SK-N-SH (cell line): Measurements from ENCODE around the gene LDLRAP1. TPM values are rescaled to one million over a fixed set of nuclear protein-coding genes. Genes with fewer than 3 reads are reported as not detected.

Source experiments
- CTCF ChIA-PET: fragments of 300-600, 350-600 bp; formaldehyde crosslinking; extraction: SDS; loops from one replicate; lab custom pipeline; 2021; lab: Yijun Ruan, JAX
- POLR2A ChIA-PET: fragments of 350-600 bp; sonication (Branson Sonifier 250); formaldehyde crosslinking; extraction: SDS; loops from one replicate; lab custom pipeline; 2020; ENCODE audit warnings: antibody characterized with exemption, inconsistent platforms; lab: Yijun Ruan, JAX
- DNase-seq: peaks from one replicate; pipeline ENCODE4 v3.0.0; 2012
- H2AFZ ChIP-seq: fragments of 200-600 bp; sonication (generic); 2 replicates; pipeline ENCODE4 v1.8.1; 2016; ENCODE audit warnings: antibody characterized with exemption, mild to moderate bottlenecking, low read depth
- H3F3A ChIP-seq: fragments of 200-600 bp; sonication (generic); replicated peaks from 2 replicates; pipeline ENCODE3; 2016; ENCODE audit warnings: antibody characterized with exemption, mild to moderate bottlenecking; ENCODE audit not compliant: insufficient read depth
- H3K27ac ChIP-seq, 2 experiments: fragments of 200-500 bp in 1 of 2; fragments of 200-600 bp in 1 of 2; sonication (Bioruptor generic) in 1 of 2; sonication (generic), shearing (Covaris generic) in 1 of 2; 2 replicates each; pipeline versions ENCODE4 v1.5.1 to v1.6.1; 2014 to 2016; ENCODE audit warnings: low read depth in 2 of 2, inconsistent platforms in 1 of 2, low read length in 1 of 2, mild to moderate bottlenecking in 1 of 2, mixed read lengths in 1 of 2
- H3K27me3 ChIP-seq: fragments of 200-600 bp; sonication (generic), shearing (Covaris generic); 2 replicates; pipeline ENCODE4 v1.6.1; 2016; ENCODE audit warnings: mixed run types; ENCODE audit not compliant: insufficient read depth
- H3K36me3 ChIP-seq, 2 experiments: fragments of 200-500 bp in 1 of 2; fragments of 200-600 bp in 1 of 2; sonication (Bioruptor generic) in 1 of 2; sonication (generic) in 1 of 2; replicated peaks in 1 of 2; 2 replicates each; pipeline versions ENCODE3 to v1.5.1; 2014 to 2016; ENCODE audit warnings: low read length in 1 of 2, mild to moderate bottlenecking in 1 of 2; ENCODE audit not compliant: insufficient read depth in 2 of 2, control insufficient read depth in 1 of 2
- H3K4me1 ChIP-seq, 2 experiments: fragments of 200-500 bp in 1 of 2; fragments of 200-600 bp in 1 of 2; sonication (Bioruptor generic) in 1 of 2; sonication (generic), shearing (Covaris generic) in 1 of 2; 2 replicates each; pipeline versions ENCODE4 v1.5.1 to v1.6.1; 2014 to 2016; ENCODE audit warnings: low read depth in 1 of 2, low read length in 1 of 2, mixed run types in 1 of 2; ENCODE audit not compliant: insufficient read depth in 2 of 2, control insufficient read depth in 1 of 2
- H3K4me2 ChIP-seq: fragments of 200-600 bp; sonication (generic), shearing (Covaris generic); 2 replicates; pipeline ENCODE4 v1.6.1; 2017; ENCODE audit warnings: mixed run types
- H3K4me3 ChIP-seq, 2 experiments: fragments of 200-500 bp in 1 of 2; fragments of 200-600 bp in 1 of 2; sonication (Bioruptor generic) in 1 of 2; sonication (generic), shearing (Covaris generic) in 1 of 2; 2 replicates each; pipeline versions ENCODE4 v1.5.1 to v1.8.1; 2014 to 2016; ENCODE audit warnings: low read depth in 2 of 2, inconsistent platforms in 1 of 2, low read length in 1 of 2, mild to moderate bottlenecking in 1 of 2, mixed read lengths in 1 of 2, moderate library complexity in 1 of 2
- H3K79me2 ChIP-seq: fragments of 200-600 bp; sonication (generic); 2 replicates; pipeline ENCODE4 v1.8.1; 2017; ENCODE audit warnings: mild to moderate bottlenecking; ENCODE audit not compliant: insufficient read depth
- H3K9ac ChIP-seq: fragments of 200-600 bp; sonication (generic); 2 replicates; pipeline ENCODE4 v1.6.1; 2017; ENCODE audit warnings: mixed run types
- H3K9me2 ChIP-seq: fragments of 200-600 bp; sonication (generic); 2 replicates; pipeline ENCODE4 v1.6.1; 2017; ENCODE audit warnings: mixed run types
- H3K9me3 ChIP-seq: fragments of 200-600 bp; sonication (generic); 2 replicates; pipeline ENCODE4 v1.6.1; 2017; ENCODE audit warnings: mixed run types, mild to moderate bottlenecking, moderate library complexity
- H4K20me1 ChIP-seq: fragments of 200-600 bp; sonication (generic); 2 replicates; pipeline ENCODE4 v1.6.1; 2017; ENCODE audit warnings: mild to moderate bottlenecking, mixed run types; ENCODE audit not compliant: insufficient read depth
- CHD2 ChIP-seq: fragments of 150-350 bp; IDR thresholded peaks from 2 replicates; pipeline ENCODE4 v1.6.1; 2018; ENCODE audit warnings: low read length; ENCODE audit not compliant: partially characterized antibody
- ELF1 ChIP-seq: IDR thresholded peaks from 2 replicates; pipeline ENCODE4 v1.4.0; 2012
- EP300 ChIP-seq, 2 experiments: IDR thresholded peaks; 2 replicates each; pipeline versions ENCODE4 v1.4.0 to v1.6.1; 2012; ENCODE audit warnings: borderline replicate concordance in 1 of 2, low read depth in 1 of 2, low read length in 1 of 2
- EZH2phosphoT487 ChIP-seq: fragments of 200-600 bp; sonication (generic); IDR thresholded peaks from 2 replicates; pipeline ENCODE4 v1.6.1; 2017; ENCODE audit warnings: low read depth, mixed run types, mild to moderate bottlenecking, antibody characterized with exemption, moderate library complexity, borderline replicate concordance
- FOSL2 ChIP-seq: IDR thresholded peaks from 2 replicates; pipeline ENCODE4 v1.4.0; 2012; ENCODE audit warnings: low read depth, mild to moderate bottlenecking, moderate library complexity, borderline replicate concordance
- FOXJ3 ChIP-seq: sonication (generic); formaldehyde crosslinking; IDR thresholded peaks from 2 replicates; pipeline ENCODE4 v1.5.1; 2020; ENCODE audit warnings: mild to moderate bottlenecking, missing genetic modification reagents
- FOXM1 ChIP-seq: IDR thresholded peaks from 2 replicates; pipeline ENCODE4 v1.4.0; 2012; ENCODE audit warnings: low read depth, mild to moderate bottlenecking
- GABPA ChIP-seq: IDR thresholded peaks from 2 replicates; pipeline ENCODE4 v1.4.0; 2012; ENCODE audit warnings: low read depth, mild to moderate bottlenecking
- JUND ChIP-seq: IDR thresholded peaks from 2 replicates; pipeline ENCODE4 v1.4.0; 2012
- MEF2A ChIP-seq: IDR thresholded peaks from 2 replicates; pipeline ENCODE4 v1.4.0; 2012; ENCODE audit warnings: low read depth, borderline replicate concordance
- MXI1 ChIP-seq: IDR thresholded peaks from 2 replicates; pipeline ENCODE4 v1.6.1; 2012; ENCODE audit warnings: mild to moderate bottlenecking, low read depth, low read length, improper control_type of control experiment
- NFIC ChIP-seq: IDR thresholded peaks from 2 replicates; pipeline ENCODE4 v1.4.0; 2012; ENCODE audit warnings: borderline replicate concordance
- NRF1 ChIP-seq: IDR thresholded peaks from 2 replicates; pipeline ENCODE4 v1.6.1; 2012; ENCODE audit warnings: low read depth, mild to moderate bottlenecking, low read length
- POLR2AphosphoS5 ChIP-seq: IDR thresholded peaks from 2 replicates; pipeline ENCODE4 v1.6.1; 2012; ENCODE audit warnings: low read depth, low read length
- RAD21 ChIP-seq: IDR thresholded peaks from 2 replicates; pipeline ENCODE4 v1.6.1; 2012; ENCODE audit warnings: mild to moderate bottlenecking, low read length
- RCOR1 ChIP-seq: fragments of 150-350 bp; IDR thresholded peaks from 2 replicates; pipeline ENCODE4 v1.6.1; 2017; ENCODE audit warnings: antibody characterized with exemption, low read length
- RFX5 ChIP-seq: IDR thresholded peaks from 2 replicates; pipeline ENCODE4 v1.6.1; 2012; ENCODE audit warnings: mild to moderate bottlenecking, improper control_type of control experiment, low read length
- RXRA ChIP-seq: IDR thresholded peaks from 2 replicates; pipeline ENCODE4 v1.4.0; 2012; ENCODE audit warnings: low read depth, mild to moderate bottlenecking, borderline replicate concordance
- SIN3A ChIP-seq: IDR thresholded peaks from 2 replicates; pipeline ENCODE4 v1.6.1; 2012; ENCODE audit warnings: low read depth, mild to moderate bottlenecking, low read length, moderate library complexity, borderline replicate concordance
- SMC3 ChIP-seq: IDR thresholded peaks from 2 replicates; pipeline ENCODE4 v1.6.1; 2012; ENCODE audit warnings: low read depth, low read length, improper control_type of control experiment
- TCF12 ChIP-seq: IDR thresholded peaks from 2 replicates; pipeline ENCODE4 v1.4.0; 2012
- TEAD4 ChIP-seq: IDR thresholded peaks from 2 replicates; pipeline ENCODE4 v1.4.0; 2012; ENCODE audit warnings: mild to moderate bottlenecking, borderline replicate concordance; ENCODE audit not compliant: insufficient read depth
- WGBS: methylation state at CpG from one replicate; pipeline ENCODE4 v1.1.6; 2017; ENCODE audit warnings: low lambda C conversion rate; 5-methylcytosine and 5-hydroxymethylcytosine counted together
- polyA plus RNA-seq, 3 experiments: library from polyadenylated mRNA; depleted of rRNA; stranded (reverse); fragments of >200 nt; gene quantifications; 2 replicates each; pipeline ENCODE4 v1.2.3, GENCODE V29; 2012
- TF ChIP-seq, protein P1 (sequence below): IDR thresholded peaks from 2 replicates; pipeline ENCODE4; 2012
- TF ChIP-seq, protein P2 (sequence below): fragments of 150-350 bp; IDR thresholded peaks from 2 replicates; pipeline ENCODE4 v1.6.1; 2017; ENCODE audit warnings: antibody characterized with exemption, low read length, low read depth, borderline replicate concordance
- TF ChIP-seq, protein P3 (sequence below): IDR thresholded peaks from 2 replicates; pipeline ENCODE4 v1.4.0; 2012; ENCODE audit warnings: low read depth, borderline replicate concordance
- TF ChIP-seq, protein P4 (sequence below): fragments of 200-600 bp; sonication (generic); IDR thresholded peaks from 2 replicates; pipeline ENCODE4 v1.6.1; 2017; ENCODE audit warnings: antibody characterized with exemption, mild to moderate bottlenecking, moderate library complexity
- TF ChIP-seq, protein P5 (sequence below): fragments of 150-350 bp; IDR thresholded peaks from 2 replicates; pipeline ENCODE4 v1.6.1; 2016; ENCODE audit warnings: mild to moderate bottlenecking, low read depth, low read length

Gene LDLRAP1
- polyA plus RNA-seq, 1 of the 3 experiments (the other 2 are of a cell fraction): 19.1 TPM

DNA sequence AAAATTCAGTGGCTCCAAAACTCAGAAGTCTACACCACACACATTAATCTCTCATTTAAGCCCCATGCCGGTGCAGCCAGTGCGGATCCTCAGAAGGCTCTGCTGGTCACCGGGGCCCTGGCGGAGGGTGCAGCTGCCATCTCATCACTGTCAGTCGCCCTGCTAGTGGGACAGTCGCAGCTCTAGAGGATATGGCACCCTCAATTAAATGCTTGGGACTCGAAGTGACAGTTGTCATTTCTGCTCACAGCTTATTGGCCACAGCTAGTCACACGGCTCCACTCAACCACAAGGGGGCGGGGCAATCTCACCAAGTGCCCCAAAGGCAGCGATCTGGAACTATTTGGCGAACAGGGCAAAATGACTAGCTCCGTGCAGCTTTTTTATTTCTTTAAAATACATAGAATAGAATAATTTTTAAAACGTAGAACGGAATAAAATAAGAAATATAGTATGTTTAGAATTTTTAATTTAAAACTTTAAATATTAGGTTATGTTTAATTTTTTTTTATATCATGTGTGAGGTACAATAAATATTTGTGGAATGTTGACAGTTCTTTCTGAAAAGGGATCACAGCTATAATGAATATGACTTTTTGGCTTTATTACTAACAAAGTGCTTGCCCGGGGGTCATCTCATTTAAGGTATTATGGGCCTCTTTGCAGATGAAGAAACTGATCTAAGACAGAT, 65.2 kb downstream of the LDLRAP1 start:
- peak overlapping the region; percentile 39 to 57; a peak in 3 of 4 replicates for H3K4me3 ChIP-seq
- ChIA-PET POLR2A (interaction anchor here (0.6 to 1.1 kb wide), 5 partner anchors 27 to 211 kb away, joined by 3 to 7 read pairs (median 4); partner anchors contain the start of genes MTFR1L and SELENON), CTCF (interaction anchor here (0.5 to 8.1 kb wide), 47 partner anchors 8 to 267 kb away, joined by 3 to 76 read pairs (median 5); partner anchors contain the start of genes MAN1C1, MTFR1L, PAQR7 and SELENON)
- H4K20me1 ChIP-seq: no peaks in the 10 kb centered on the region
- peaks cover 4% of the 10 kb centered on the region for H3F3A ChIP-seq
- H3K4me2 ChIP-seq: peak overlapping the region; percentile 80
- WGBS: 2% methylated on average over 15 of the region's 15 CpGs
- no peaks in the 10 kb centered on the region for H3K36me3 ChIP-seq
- no peaks in the 10 kb centered on the region for H3K79me2 ChIP-seq
- peak; percentile 85 for DNase-seq
- H3K9me3 ChIP-seq: no peaks in the 10 kb centered on the region
- no peak overlapping the region for H3K9ac ChIP-seq
- H3K4me1 ChIP-seq: peaks cover 0 to 13% of the 10 kb centered on the region in 2 experiments; a peak in 1 of 4 replicates
- H3K9me2 ChIP-seq: no peaks in the 10 kb centered on the region
- peaks cover 29% of the 10 kb centered on the region for H3K27me3 ChIP-seq
- no peak overlapping the region for H3K27ac ChIP-seq
- H2AFZ ChIP-seq: peak overlapping the region; percentile 88
- TF ChIP-seq RXRA: no peak
- TF ChIP-seq, protein P1, sequence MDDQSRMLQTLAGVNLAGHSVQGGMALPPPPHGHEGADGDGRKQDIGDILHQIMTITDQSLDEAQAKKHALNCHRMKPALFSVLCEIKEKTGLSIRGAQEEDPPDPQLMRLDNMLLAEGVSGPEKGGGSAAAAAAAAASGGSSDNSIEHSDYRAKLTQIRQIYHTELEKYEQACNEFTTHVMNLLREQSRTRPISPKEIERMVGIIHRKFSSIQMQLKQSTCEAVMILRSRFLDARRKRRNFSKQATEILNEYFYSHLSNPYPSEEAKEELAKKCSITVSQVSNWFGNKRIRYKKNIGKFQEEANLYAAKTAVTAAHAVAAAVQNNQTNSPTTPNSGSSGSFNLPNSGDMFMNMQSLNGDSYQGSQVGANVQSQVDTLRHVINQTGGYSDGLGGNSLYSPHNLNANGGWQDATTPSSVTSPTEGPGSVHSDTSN: 0 out of 2 replicates have a peak, but pooled peaks have one; percentile 37
- TF ChIP-seq, protein P2, sequence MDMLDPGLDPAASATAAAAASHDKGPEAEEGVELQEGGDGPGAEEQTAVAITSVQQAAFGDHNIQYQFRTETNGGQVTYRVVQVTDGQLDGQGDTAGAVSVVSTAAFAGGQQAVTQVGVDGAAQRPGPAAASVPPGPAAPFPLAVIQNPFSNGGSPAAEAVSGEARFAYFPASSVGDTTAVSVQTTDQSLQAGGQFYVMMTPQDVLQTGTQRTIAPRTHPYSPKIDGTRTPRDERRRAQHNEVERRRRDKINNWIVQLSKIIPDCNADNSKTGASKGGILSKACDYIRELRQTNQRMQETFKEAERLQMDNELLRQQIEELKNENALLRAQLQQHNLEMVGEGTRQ: 0 out of 2 replicates have a peak, but pooled peaks have one; percentile 42
- TF ChIP-seq FOSL2: no peak
- no peak for TF ChIP-seq ELF1
- TF ChIP-seq TEAD4: no peak
- no peak for TF ChIP-seq RFX5
- TF ChIP-seq JUND: no peak
- no peak for TF ChIP-seq NFIC
- no peak for TF ChIP-seq GABPA
- no peak for TF ChIP-seq MEF2A
- TF ChIP-seq, protein P3, sequence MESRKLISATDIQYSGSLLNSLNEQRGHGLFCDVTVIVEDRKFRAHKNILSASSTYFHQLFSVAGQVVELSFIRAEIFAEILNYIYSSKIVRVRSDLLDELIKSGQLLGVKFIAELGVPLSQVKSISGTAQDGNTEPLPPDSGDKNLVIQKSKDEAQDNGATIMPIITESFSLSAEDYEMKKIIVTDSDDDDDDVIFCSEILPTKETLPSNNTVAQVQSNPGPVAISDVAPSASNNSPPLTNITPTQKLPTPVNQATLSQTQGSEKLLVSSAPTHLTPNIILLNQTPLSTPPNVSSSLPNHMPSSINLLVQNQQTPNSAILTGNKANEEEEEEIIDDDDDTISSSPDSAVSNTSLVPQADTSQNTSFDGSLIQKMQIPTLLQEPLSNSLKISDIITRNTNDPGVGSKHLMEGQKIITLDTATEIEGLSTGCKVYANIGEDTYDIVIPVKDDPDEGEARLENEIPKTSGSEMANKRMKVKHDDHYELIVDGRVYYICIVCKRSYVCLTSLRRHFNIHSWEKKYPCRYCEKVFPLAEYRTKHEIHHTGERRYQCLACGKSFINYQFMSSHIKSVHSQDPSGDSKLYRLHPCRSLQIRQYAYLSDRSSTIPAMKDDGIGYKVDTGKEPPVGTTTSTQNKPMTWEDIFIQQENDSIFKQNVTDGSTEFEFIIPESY: no peak
- TF ChIP-seq SMC3: peak; percentile 76
- no peak for TF ChIP-seq RCOR1
- TF ChIP-seq, protein P4, sequence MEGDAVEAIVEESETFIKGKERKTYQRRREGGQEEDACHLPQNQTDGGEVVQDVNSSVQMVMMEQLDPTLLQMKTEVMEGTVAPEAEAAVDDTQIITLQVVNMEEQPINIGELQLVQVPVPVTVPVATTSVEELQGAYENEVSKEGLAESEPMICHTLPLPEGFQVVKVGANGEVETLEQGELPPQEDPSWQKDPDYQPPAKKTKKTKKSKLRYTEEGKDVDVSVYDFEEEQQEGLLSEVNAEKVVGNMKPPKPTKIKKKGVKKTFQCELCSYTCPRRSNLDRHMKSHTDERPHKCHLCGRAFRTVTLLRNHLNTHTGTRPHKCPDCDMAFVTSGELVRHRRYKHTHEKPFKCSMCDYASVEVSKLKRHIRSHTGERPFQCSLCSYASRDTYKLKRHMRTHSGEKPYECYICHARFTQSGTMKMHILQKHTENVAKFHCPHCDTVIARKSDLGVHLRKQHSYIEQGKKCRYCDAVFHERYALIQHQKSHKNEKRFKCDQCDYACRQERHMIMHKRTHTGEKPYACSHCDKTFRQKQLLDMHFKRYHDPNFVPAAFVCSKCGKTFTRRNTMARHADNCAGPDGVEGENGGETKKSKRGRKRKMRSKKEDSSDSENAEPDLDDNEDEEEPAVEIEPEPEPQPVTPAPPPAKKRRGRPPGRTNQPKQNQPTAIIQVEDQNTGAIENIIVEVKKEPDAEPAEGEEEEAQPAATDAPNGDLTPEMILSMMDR: peak; percentile 60
- TF ChIP-seq CHD2: no peak
- TF ChIP-seq EP300 (IDR thresholded peaks at IDR 0.05; ENCODE audit: borderline replicate concordance in 1 of 2, low read depth in 1 of 2, low read length in 1 of 2): no peak
- no peak for TF ChIP-seq FOXM1
- TF ChIP-seq EZH2phosphoT487: no peak
- TF ChIP-seq, protein P5, sequence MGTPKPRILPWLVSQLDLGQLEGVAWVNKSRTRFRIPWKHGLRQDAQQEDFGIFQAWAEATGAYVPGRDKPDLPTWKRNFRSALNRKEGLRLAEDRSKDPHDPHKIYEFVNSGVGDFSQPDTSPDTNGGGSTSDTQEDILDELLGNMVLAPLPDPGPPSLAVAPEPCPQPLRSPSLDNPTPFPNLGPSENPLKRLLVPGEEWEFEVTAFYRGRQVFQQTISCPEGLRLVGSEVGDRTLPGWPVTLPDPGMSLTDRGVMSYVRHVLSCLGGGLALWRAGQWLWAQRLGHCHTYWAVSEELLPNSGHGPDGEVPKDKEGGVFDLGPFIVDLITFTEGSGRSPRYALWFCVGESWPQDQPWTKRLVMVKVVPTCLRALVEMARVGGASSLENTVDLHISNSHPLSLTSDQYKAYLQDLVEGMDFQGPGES: no peak
- TF ChIP-seq POLR2AphosphoS5: no peak
- TF ChIP-seq MXI1: peak; percentile 38; the same call in 1 of the 2 replicates
- peak; percentile 82 for TF ChIP-seq RAD21
- no peak for TF ChIP-seq FOXJ3
- TF ChIP-seq NRF1: no peak
- TF ChIP-seq SIN3A: no peak
- TF ChIP-seq TCF12: no peak
